ENCODE data around the gene ALDH3B1.

Gene ALDH3B1

DNA sequence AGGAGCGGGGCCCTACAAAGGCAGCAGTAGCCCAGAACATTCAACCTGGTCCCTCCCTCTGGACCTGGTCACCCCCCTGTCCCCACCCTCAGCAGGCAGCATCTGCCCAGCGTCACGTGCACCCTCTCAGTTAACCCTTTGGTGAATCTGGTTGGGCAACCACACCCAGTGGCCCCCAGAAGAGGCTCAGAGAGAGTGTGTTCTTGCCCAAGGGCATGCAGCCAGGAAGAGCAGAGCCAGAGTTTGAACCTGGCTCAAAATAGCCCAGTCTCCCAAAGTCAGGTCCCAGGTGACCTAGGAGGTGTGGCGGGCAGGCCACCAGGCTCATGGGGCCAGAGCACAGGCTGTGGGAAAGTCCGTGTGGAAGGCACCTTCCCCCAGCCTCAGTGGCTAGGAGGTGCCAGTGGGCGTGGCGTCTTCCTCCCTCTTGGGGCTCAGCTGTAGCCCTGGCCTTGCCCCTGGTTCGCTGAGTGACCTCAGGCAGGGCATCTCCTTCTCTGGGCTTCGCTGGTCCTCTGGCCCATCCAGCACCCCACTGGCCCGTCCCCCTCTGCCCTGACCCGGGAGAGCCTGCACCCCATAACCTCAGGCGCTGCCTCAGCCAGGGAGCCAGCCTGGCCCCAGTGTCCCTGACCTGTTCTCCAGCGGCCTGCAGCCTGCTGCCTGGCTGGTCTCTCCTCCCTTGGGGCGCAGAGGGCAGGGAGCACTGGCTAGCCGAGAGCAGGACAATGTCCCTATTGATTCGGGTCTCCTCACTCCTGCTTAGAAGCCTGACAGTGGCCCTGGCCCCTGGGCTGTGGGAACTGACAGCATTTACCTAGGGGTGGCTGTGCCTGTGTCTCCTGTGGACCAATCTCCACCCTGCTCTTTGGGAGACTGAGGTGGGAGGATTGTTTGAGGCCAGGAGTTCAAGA lies 7.0 kb downstream of the ALDH3B1 start:
- no peaks in the 10 kb centered on the region for H3K27me3 ChIP-seq (ENCODE audit: control insufficient read depth, insufficient read depth, low read length)
- no peak overlapping the region for H3K4me2 ChIP-seq (ENCODE audit: low read length)
- H3K9ac ChIP-seq (ENCODE audit: low read depth, low read length), result no peak overlapping the region
- no peaks in the 10 kb centered on the region for H3K9me3 ChIP-seq (replicated peaks; ENCODE audit: low read length)
- peaks cover 59% of the 10 kb centered on the region for H3K4me1 ChIP-seq (ENCODE audit: control insufficient read depth, insufficient read depth, low read length)
- peaks cover 10% of the 10 kb centered on the region for H3K36me3 ChIP-seq (ENCODE audit: insufficient read depth, low read length)
- H3K4me3 ChIP-seq (ENCODE audit: low read length), result no peak overlapping the region

DNA sequence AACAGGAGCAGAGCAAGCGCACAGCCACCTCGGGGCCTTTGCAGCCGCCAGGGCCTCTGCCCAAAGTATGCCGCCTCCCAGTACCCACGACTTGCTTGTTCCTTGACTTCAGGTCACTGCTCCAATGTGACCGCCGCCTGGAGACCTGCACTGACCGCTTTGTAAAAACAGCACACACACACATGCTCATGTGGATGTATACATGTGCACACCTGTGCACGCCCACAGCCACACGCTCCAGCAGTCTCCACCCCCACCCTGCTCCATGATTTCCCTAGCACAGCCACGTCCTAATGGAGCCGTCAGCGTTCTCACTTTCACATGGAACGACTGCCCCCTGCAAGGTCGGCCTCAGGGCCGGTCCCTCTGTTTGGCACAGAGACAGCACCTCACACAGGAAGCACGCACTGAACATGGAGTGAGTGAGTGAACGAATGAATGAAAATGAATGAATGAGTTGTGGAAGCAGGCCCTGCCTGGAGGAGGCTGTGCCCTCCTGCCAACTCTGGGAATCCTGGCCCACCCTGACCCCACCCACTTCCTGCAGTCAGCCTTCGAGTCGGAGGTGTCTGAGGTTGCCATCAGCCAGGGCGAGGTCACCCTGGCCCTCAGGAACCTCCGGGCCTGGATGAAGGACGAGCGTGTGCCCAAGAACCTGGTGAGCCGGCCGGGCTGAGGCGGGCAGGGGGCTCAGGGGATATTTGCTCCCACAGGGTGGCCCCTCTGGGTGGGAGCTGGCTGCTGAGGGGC lies 8.0 kb downstream of the ALDH3B1 start:
- H3K4me2 ChIP-seq (ENCODE audit: low read length), result no peak overlapping the region
- peaks cover 10% of the 10 kb centered on the region for H3K36me3 ChIP-seq (ENCODE audit: insufficient read depth, low read length)
- no peak overlapping the region for H3K4me3 ChIP-seq (ENCODE audit: low read length)
- H3K27me3 ChIP-seq (ENCODE audit: control insufficient read depth, insufficient read depth, low read length), result no peaks in the 10 kb centered on the region
- peaks cover 50% of the 10 kb centered on the region for H3K4me1 ChIP-seq (ENCODE audit: control insufficient read depth, insufficient read depth, low read length)
- no peaks in the 10 kb centered on the region for H3K9me3 ChIP-seq (replicated peaks; ENCODE audit: low read length)
- H3K9ac ChIP-seq (ENCODE audit: low read depth, low read length), result no peak overlapping the region

DNA sequence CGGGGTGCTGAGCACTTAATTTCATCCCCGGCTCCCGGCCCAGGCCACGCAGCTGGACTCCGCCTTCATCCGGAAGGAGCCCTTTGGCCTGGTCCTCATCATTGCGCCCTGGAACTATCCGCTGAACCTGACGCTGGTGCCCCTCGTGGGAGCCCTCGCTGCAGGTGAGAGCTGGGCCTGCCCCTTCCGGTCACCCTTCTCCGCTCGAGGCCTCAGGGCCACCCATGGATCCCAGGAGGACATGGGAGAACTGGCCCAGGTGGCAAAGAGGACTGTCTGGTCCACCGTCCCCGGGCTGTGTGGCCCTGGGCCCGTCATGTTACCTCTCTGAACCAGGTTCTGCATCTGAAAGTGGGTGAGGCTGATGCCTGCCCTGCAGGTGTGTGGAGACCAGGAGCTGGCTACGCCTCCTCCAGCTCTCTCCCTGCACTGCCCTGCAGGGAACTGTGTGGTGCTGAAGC lies 8.6 kb downstream of the ALDH3B1 start:
- Histone ChIP-seq H3K9me3 (replicated peaks; ENCODE audit: low read length) (no peaks in the 10 kb centered on the region), H3K9ac (ENCODE audit: low read depth, low read length) (no peak overlapping the region), H3K4me2 (ENCODE audit: low read length) (no peak overlapping the region), H3K36me3 (ENCODE audit: insufficient read depth, low read length) (peaks cover 7% of the 10 kb centered on the region), H3K27me3 (ENCODE audit: control insufficient read depth, insufficient read depth, low read length) (no peaks in the 10 kb centered on the region), H3K4me1 (ENCODE audit: control insufficient read depth, insufficient read depth, low read length) (peaks cover 45% of the 10 kb centered on the region), H3K4me3 (ENCODE audit: low read length) (no peak overlapping the region)

DNA sequence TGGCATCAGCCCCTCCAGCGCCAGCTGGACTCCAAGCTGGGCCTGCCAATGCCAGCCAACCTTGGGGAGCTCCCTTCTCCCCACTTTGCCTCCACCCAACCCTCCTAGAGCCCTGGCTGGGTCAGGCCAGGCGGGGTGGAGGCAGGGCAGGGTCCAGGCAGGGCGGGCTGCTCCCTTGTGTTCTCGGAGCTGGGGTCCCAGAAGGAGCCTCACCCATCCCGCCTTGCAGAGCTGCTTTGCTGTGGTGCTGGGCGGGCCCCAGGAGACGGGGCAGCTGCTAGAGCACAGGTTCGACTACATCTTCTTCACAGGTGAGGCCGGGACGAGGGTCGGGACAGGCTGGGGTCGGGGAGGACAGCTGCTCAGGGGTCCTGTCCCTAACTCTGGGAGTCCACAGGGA lies 9.4 kb downstream of the ALDH3B1 start:
- no peak overlapping the region for H3K4me3 ChIP-seq (ENCODE audit: low read length)
- peaks cover 10% of the 10 kb centered on the region for H3K36me3 ChIP-seq (ENCODE audit: insufficient read depth, low read length)
- no peaks in the 10 kb centered on the region for H3K9me3 ChIP-seq (replicated peaks; ENCODE audit: low read length)
- no peak overlapping the region for H3K9ac ChIP-seq (ENCODE audit: low read depth, low read length)
- H3K4me2 ChIP-seq (ENCODE audit: low read length), result no peak overlapping the region
- peaks cover 38% of the 10 kb centered on the region for H3K4me1 ChIP-seq (ENCODE audit: control insufficient read depth, insufficient read depth, low read length)
- no peaks in the 10 kb centered on the region for H3K27me3 ChIP-seq (ENCODE audit: control insufficient read depth, insufficient read depth, low read length)

DNA sequence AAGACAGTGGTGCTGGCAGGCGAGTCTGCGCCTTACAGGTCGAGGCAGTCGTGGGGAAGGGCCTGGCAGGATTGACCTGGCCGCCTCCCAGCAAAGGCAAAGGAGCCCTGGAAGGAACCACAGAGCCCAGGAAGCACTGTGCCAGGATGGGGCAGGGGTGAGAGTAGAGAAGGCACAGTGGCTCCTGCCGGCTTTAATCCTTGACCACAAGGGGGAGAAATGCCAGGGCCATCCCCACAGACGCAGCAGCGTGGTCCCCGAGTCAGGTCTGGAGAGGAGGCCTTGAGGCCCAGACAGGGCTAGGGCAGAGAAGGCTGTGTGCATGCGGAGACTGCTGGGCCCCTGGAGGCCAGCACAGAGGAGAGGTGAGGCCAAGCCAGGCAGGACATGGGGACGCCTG lies 10.4 kb downstream of the ALDH3B1 start:
- H3K4me3 ChIP-seq (ENCODE audit: low read length), result no peak overlapping the region
- H3K27me3 ChIP-seq (ENCODE audit: control insufficient read depth, insufficient read depth, low read length), result no peaks in the 10 kb centered on the region
- H3K9ac ChIP-seq (ENCODE audit: low read depth, low read length), result peak overlapping the region; percentile 5
- H3K9me3 ChIP-seq (replicated peaks; ENCODE audit: low read length), result no peaks in the 10 kb centered on the region
- peaks cover 21% of the 10 kb centered on the region for H3K36me3 ChIP-seq (ENCODE audit: insufficient read depth, low read length)
- peaks cover 28% of the 10 kb centered on the region for H3K4me1 ChIP-seq (ENCODE audit: control insufficient read depth, insufficient read depth, low read length)
- H3K4me2 ChIP-seq (ENCODE audit: low read length), result no peak overlapping the region

DNA sequence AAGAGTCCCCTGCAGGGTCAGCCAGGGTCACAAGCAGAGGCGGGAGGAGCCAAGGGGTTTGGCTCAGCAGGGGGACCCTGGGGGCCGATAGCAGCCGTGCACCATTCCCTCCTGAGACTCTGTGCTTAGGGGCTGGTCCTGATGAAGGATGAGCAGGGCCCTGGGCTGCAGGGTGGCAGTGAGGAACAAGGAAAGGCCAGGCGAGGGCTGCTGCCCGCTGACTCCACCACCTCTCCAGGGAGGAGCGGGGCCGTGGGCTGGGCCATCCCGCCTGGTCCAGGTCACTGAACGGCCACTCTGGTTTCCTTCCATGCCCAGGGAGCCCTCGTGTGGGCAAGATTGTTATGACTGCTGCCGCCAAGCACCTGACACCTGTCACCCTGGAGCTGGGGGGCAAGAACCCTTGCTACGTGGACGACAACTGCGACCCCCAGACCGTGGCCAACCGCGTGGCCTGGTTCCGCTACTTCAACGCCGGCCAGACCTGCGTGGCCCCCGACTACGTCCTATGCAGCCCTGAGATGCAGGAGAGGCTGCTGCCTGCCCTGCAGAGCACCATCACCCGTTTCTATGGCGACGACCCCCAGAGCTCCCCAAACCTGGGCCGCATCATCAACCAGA lies 11.2 kb downstream of the ALDH3B1 start:
- Histone ChIP-seq H3K4me3 (ENCODE audit: low read length) (no peak overlapping the region), H3K4me1 (ENCODE audit: control insufficient read depth, insufficient read depth, low read length) (peaks cover 26% of the 10 kb centered on the region), H3K36me3 (ENCODE audit: insufficient read depth, low read length) (peaks cover 24% of the 10 kb centered on the region), H3K27me3 (ENCODE audit: control insufficient read depth, insufficient read depth, low read length) (no peaks in the 10 kb centered on the region), H3K9ac (ENCODE audit: low read depth, low read length) (no peak overlapping the region), H3K4me2 (ENCODE audit: low read length) (no peak overlapping the region), H3K9me3 (replicated peaks; ENCODE audit: low read length) (no peaks in the 10 kb centered on the region)

GRCh38 chr11:68022531-68022930 lies 12.4 kb downstream of the ALDH3B1 start:
- no peaks in the 10 kb centered on the region for H3K9me3 ChIP-seq (replicated peaks; ENCODE audit: low read length)
- H3K4me2 ChIP-seq (ENCODE audit: low read length), result no peak overlapping the region
- no peaks in the 10 kb centered on the region for H3K27me3 ChIP-seq (ENCODE audit: control insufficient read depth, insufficient read depth, low read length)
- H3K4me1 ChIP-seq (ENCODE audit: control insufficient read depth, insufficient read depth, low read length), result peaks cover 26% of the 10 kb centered on the region
- no peak overlapping the region for H3K4me3 ChIP-seq (ENCODE audit: low read length)
- H3K9ac ChIP-seq (ENCODE audit: low read depth, low read length), result no peak overlapping the region
- peaks cover 30% of the 10 kb centered on the region for H3K36me3 ChIP-seq (ENCODE audit: insufficient read depth, low read length)

DNA sequence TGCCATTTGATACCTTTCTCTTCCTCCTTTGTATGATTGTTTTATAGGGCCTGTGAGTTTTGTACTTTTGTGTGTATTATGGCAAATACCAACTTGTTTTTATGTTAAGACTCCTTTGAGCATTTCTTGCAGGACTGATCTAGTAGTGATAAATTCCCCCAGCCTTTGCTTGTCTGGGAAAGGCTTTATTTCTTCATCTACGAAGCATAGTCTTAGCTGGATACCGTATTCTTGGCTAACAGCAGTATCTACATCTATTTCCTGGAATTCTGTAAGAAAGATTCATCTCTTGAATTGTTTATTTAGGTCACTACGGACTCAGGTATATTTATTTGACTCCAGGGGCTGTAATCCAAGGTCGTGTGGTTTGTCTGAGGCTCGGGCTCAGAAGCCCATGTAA lies 14.4 kb downstream of the ALDH3B1 start:
- no peaks in the 10 kb centered on the region for H3K9me3 ChIP-seq (replicated peaks; ENCODE audit: low read length)
- H3K27me3 ChIP-seq (ENCODE audit: control insufficient read depth, insufficient read depth, low read length), result no peaks in the 10 kb centered on the region
- H3K4me1 ChIP-seq (ENCODE audit: control insufficient read depth, insufficient read depth, low read length), result peaks cover 45% of the 10 kb centered on the region
- peaks cover 30% of the 10 kb centered on the region for H3K36me3 ChIP-seq (ENCODE audit: insufficient read depth, low read length)
- no peak overlapping the region for H3K9ac ChIP-seq (ENCODE audit: low read depth, low read length)
- H3K4me3 ChIP-seq (ENCODE audit: low read length), result no peak overlapping the region
- H3K4me2 ChIP-seq (ENCODE audit: low read length), result no peak overlapping the region

- Histone ChIP-seq H3K36me3 (ENCODE audit: insufficient read depth, low read length) (peaks cover 30% of the 10 kb centered on the region), H3K27me3 (ENCODE audit: control insufficient read depth, insufficient read depth, low read length) (no peaks in the 10 kb centered on the region), H3K4me2 (ENCODE audit: low read length) (no peak overlapping the region), H3K9me3 (replicated peaks; ENCODE audit: low read length) (no peaks in the 10 kb centered on the region), H3K4me1 (ENCODE audit: control insufficient read depth, insufficient read depth, low read length) (peaks cover 46% of the 10 kb centered on the region), H3K9ac (ENCODE audit: low read depth, low read length) (no peak overlapping the region), H3K4me3 (ENCODE audit: low read length) (no peak overlapping the region)
Measured at GRCh38 chr11:68025047-68025446, 14.9 kb downstream of the ALDH3B1 start.

GRCh38 chr11:68026391-68027105 lies 16.4 kb downstream of the ALDH3B1 start:
- Histone ChIP-seq H3K36me3 (ENCODE audit: insufficient read depth, low read length) (peaks cover 28% of the 10 kb centered on the region), H3K27me3 (ENCODE audit: control insufficient read depth, insufficient read depth, low read length) (no peaks in the 10 kb centered on the region), H3K9me3 (replicated peaks; ENCODE audit: low read length) (no peaks in the 10 kb centered on the region), H3K9ac (ENCODE audit: low read depth, low read length) (peak overlapping the region; percentile 78), H3K4me1 (ENCODE audit: control insufficient read depth, insufficient read depth, low read length) (peaks cover 38% of the 10 kb centered on the region), H3K4me2 (ENCODE audit: low read length) (no peak overlapping the region), H3K4me3 (ENCODE audit: low read length) (no peak overlapping the region)

DNA sequence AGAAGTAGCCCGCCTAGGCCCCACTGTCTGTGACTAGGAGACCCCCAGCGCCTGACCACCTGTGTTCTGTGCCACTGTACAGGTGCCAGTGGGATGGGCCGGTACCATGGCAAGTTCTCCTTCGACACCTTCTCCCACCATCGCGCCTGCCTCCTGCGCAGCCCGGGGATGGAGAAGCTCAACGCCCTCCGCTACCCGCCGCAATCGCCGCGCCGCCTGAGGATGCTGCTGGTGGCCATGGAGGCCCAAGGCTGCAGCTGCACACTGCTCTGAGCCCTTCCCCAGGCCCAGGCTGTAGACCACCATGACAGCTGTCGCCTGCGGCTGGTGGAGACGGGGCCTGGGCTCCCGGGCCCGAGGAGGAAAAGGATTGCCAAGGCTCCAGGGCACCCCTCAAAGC lies 17.5 kb downstream of the ALDH3B1 start:
- H3K9ac ChIP-seq (ENCODE audit: low read depth, low read length), result peak overlapping the region; percentile 78
- no peaks in the 10 kb centered on the region for H3K9me3 ChIP-seq (replicated peaks; ENCODE audit: low read length)
- H3K27me3 ChIP-seq (ENCODE audit: control insufficient read depth, insufficient read depth, low read length), result no peaks in the 10 kb centered on the region
- H3K4me1 ChIP-seq (ENCODE audit: control insufficient read depth, insufficient read depth, low read length), result peaks cover 47% of the 10 kb centered on the region
- H3K4me2 ChIP-seq (ENCODE audit: low read length), result peak overlapping the region; percentile 66
- H3K36me3 ChIP-seq (ENCODE audit: insufficient read depth, low read length), result peaks cover 33% of the 10 kb centered on the region
- H3K4me3 ChIP-seq (ENCODE audit: low read length), result peak overlapping the region; percentile 34

Data from skeletal muscle satellite cell (primary cell).